HepG2 (cell line): ENCODE results near the gene GATC. TPM values are rescaled to one million over a fixed set of nuclear protein-coding genes. Genes with fewer than 3 reads are reported as not detected.

Experiments
- BCL6 ChIP-seq: IDR thresholded peaks from 2 replicates; pipeline ENCODE4 v1.6.1; 2016; ENCODE audit warnings: missing genetic modification reagents, missing compliant biosample characterization
- BORCS8-MEF2B ChIP-seq: sonication (generic); formaldehyde crosslinking; IDR thresholded peaks from 2 replicates; pipeline ENCODE4 v1.8.0; 2022; ENCODE audit warnings: mild to moderate bottlenecking, missing genetic modification reagents
- CENPT ChIP-seq: sonication (generic); formaldehyde crosslinking; IDR thresholded peaks from 2 replicates; pipeline ENCODE4 v1.8.0; 2022; ENCODE audit warnings: low read depth, mild to moderate bottlenecking, moderate library complexity, missing genetic modification reagents
- HNF4G ChIP-seq, 2 experiments: sonication (generic) in 1 of 2; formaldehyde crosslinking in 1 of 2; IDR thresholded peaks; 2 replicates each; pipeline versions ENCODE4 v1.4.0 to v1.6.1; 2011 to 2020; ENCODE audit warnings: borderline replicate concordance in 2 of 2, low read depth in 2 of 2, mild to moderate bottlenecking in 2 of 2, low read length in 1 of 2, missing genetic modification reagents in 1 of 2, moderate library complexity in 1 of 2
- HNRNPL ChIP-seq: fragments of 200-400 bp; formaldehyde crosslinking; IDR thresholded peaks from 2 replicates; pipeline ENCODE4 v1.6.1; 2017; ENCODE audit warnings: mild to moderate bottlenecking, low read depth, low read length
- KDM4B ChIP-seq: sonication (generic); formaldehyde crosslinking; IDR thresholded peaks from 2 replicates; pipeline ENCODE4 v1.4.0; 2020; ENCODE audit warnings: missing genetic modification reagents
- KLF13 ChIP-seq: sonication (generic); formaldehyde crosslinking; IDR thresholded peaks from 2 replicates; pipeline ENCODE4 v1.4.0; 2020; ENCODE audit warnings: mild to moderate bottlenecking, missing genetic modification reagents
- MEF2D ChIP-seq: sonication (generic); formaldehyde crosslinking; IDR thresholded peaks from 2 replicates; pipeline ENCODE4 v1.5.1; 2020; ENCODE audit warnings: mild to moderate bottlenecking, missing genetic modification reagents
- PAX8 ChIP-seq: sonication (generic); formaldehyde crosslinking; IDR thresholded peaks from 2 replicates; pipeline ENCODE4 v1.8.0; 2022; ENCODE audit warnings: mild to moderate bottlenecking, missing genetic modification reagents, borderline replicate concordance
- PCBP2 ChIP-seq: fragments of 200-400 bp; formaldehyde crosslinking; optimal IDR thresholded peaks from 2 replicates; pipeline ENCODE3; 2018; ENCODE audit warnings: low read length, low read depth; ENCODE audit not compliant: poor library complexity, severe bottlenecking
- RXRB ChIP-seq: IDR thresholded peaks from 2 replicates; pipeline ENCODE4 v1.6.1; 2016; ENCODE audit warnings: borderline replicate concordance, missing genetic modification reagents, missing compliant biosample characterization
- SIN3A ChIP-seq: IDR thresholded peaks from 2 replicates; pipeline ENCODE4 v1.6.1; 2011; ENCODE audit warnings: low read depth, mild to moderate bottlenecking, control low read depth, low read length, borderline replicate concordance
- SNRNP70 ChIP-seq: fragments of 200-400 bp; formaldehyde crosslinking; IDR thresholded peaks from 2 replicates; pipeline ENCODE4 v1.6.1; 2017; ENCODE audit warnings: mild to moderate bottlenecking, low read depth, low read length, moderate library complexity
- SOX6 ChIP-seq, 2 experiments: fragments of 450-650 bp in 1 of 2; sonication (generic) in 1 of 2; formaldehyde crosslinking in 1 of 2; IDR thresholded peaks; 2 replicates each; pipeline versions ENCODE4 v1.4.0 to v1.6.1; 2017 to 2020; ENCODE audit warnings: antibody characterized with exemption in 1 of 2, mild to moderate bottlenecking in 1 of 2, missing genetic modification reagents in 1 of 2
- SPEN ChIP-seq: sonication (generic); formaldehyde crosslinking; IDR thresholded peaks from 2 replicates; pipeline ENCODE4 v1.5.1; 2020; ENCODE audit warnings: low read depth, mild to moderate bottlenecking, missing genetic modification reagents
- TGIF2 ChIP-seq: IDR thresholded peaks from 2 replicates; pipeline ENCODE4 v1.6.1; 2016; ENCODE audit warnings: control low read depth, missing compliant biosample characterization
- ZBTB7A ChIP-seq: sonication (generic); formaldehyde crosslinking; IDR thresholded peaks from 2 replicates; pipeline ENCODE4 v1.8.0; 2022; ENCODE audit warnings: mild to moderate bottlenecking, missing genetic modification reagents
- ZNF101 ChIP-seq: sonication (generic); formaldehyde crosslinking; IDR thresholded peaks from 2 replicates; pipeline ENCODE4 v1.4.0; 2020; ENCODE audit warnings: mild to moderate bottlenecking, low read depth, missing genetic modification reagents, borderline replicate concordance
- ZNF264 ChIP-seq: sonication (generic); formaldehyde crosslinking; IDR thresholded peaks from 2 replicates; pipeline ENCODE4 v1.4.0; 2020; ENCODE audit warnings: missing genetic modification reagents
- ZNF274 ChIP-seq: sonication (generic); formaldehyde crosslinking; IDR thresholded peaks from 2 replicates; pipeline ENCODE4 v1.5.1; 2020; ENCODE audit warnings: mild to moderate bottlenecking, missing genetic modification reagents
- ZNF343 ChIP-seq: sonication (generic); formaldehyde crosslinking; IDR thresholded peaks from 2 replicates; pipeline ENCODE4 v1.4.0; 2020; ENCODE audit warnings: mild to moderate bottlenecking, missing genetic modification reagents
- ZNF501 ChIP-seq: sonication (generic); formaldehyde crosslinking; IDR thresholded peaks from 2 replicates; pipeline ENCODE4 v1.5.1; 2020; ENCODE audit warnings: mild to moderate bottlenecking, moderate library complexity, missing genetic modification reagents
- ZNF674 ChIP-seq: sonication (generic); formaldehyde crosslinking; IDR thresholded peaks from 2 replicates; pipeline ENCODE4 v1.5.0; 2020; ENCODE audit warnings: low read depth, mild to moderate bottlenecking, missing genetic modification reagents
- ZSCAN12 ChIP-seq: sonication (generic); formaldehyde crosslinking; IDR thresholded peaks from 2 replicates; pipeline ENCODE4 v1.9.0; 2021; ENCODE audit warnings: mild to moderate bottlenecking, missing genetic modification reagents
- polyA plus RNA-seq, 8 experiments: library from polyadenylated mRNA; depleted of rRNA in 3 of 8; stranded (reverse) in 7 of 8; unstranded in 1 of 8; fragments of >200 nt; fragmentation: Illumina TruSeq in 4 of 8; extraction: Trizol in 4 of 8; gene quantifications; 2 replicates each; pipeline versions ENCODE4 v1.2.1 to v1.2.3, GENCODE V29; 2011 to 2016; ENCODE audit warnings: low read depth in 4 of 8, missing spikeins in 1 of 8, mixed read lengths in 1 of 8; ENCODE audit not compliant: insufficient read depth in 1 of 8
- total RNA-seq, 5 experiments: library from RNA; depleted of rRNA; stranded (reverse); fragments of >200 nt; fragmentation: Illumina TruSeq; extraction: Trizol; gene quantifications; 2 replicates each; pipeline ENCODE4 v1.2.3, GENCODE V29; 2016; ENCODE audit warnings: low read depth in 1 of 5
- TF ChIP-seq, protein P1 (sequence below): sonication (generic); formaldehyde crosslinking; IDR thresholded peaks from 2 replicates; pipeline ENCODE4 v1.4.0; 2020; ENCODE audit warnings: missing genetic modification reagents
- TF ChIP-seq, protein P2 (sequence below): IDR thresholded peaks from 2 replicates; pipeline ENCODE4 v1.6.1; 2016; ENCODE audit warnings: missing biosample characterization, missing genetic modification reagents, low read depth

GATC gene
- total and polyA plus RNA-seq, 2 of the 13 experiments (the other 11 are each of a cell fraction or from before 2014, with no cell fraction given) = 17.7 to 29.7 TPM

DNA sequence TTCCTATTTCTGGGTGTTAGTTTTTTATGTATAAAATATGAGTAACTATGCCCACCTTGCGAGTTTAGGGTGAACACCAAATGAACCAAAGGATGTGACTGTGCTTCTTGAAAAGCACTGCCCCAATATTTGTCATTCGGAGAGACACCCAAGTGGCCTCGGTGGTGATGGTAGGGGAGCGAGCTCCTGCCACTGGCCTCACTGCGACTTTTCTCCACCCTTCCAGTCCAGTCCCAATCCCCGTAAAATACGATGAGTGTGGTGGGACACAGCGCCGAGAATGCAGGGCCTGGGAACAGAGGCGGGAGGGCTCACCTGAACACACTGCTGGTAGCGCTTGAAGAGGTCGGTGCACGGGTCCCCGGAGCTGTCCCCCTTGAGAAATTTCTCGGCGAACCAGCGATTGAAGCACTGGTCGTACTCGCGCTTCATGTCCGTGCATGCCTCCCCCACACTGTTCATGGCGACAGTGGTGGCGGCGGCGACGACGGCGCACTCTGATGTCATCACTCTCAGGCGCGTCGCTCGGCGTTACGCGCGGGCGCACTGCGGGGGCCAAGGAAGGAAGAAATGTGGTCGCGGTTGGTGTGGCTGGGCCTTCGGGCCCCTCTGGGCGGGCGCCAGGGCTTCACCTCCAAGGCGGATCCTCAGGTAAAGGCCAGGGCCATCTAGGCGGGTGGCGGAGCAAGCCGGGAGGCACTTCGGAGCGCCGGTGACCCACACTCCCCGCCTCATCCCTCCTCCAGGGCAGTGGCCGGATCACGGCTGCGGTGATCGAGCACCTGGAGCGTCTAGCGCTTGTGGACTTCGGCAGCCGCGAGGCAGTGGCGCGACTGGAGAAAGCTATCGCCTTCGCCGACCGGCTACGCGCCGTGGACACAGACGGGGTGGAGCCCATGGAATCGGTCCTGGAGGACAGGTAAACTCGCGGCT lies at the start of gene GATC, which contains the start of gene TRIAP1 (continued):
- TF ChIP-seq BCL6 (CRISPR knock-in tag) = peak; percentile 50
- peak; percentile 98 for TF ChIP-seq SPEN (CRISPR knock-in tag)
- no peak for TF ChIP-seq HNF4G (IDR thresholded peaks at IDR 0.05; ENCODE audit: borderline replicate concordance, low read depth, low read length)
- TF ChIP-seq HNF4G (CRISPR knock-in tag; IDR thresholded peaks at IDR 0.05; ENCODE audit: borderline replicate concordance, low read depth) = peak; percentile 47; the same call in 1 of the 2 replicates
- peak; percentile 80; the same call in 1 of the 2 replicates for TF ChIP-seq BORCS8-MEF2B
- TF ChIP-seq PCBP2 = no peak
- TF ChIP-seq ZNF343 (CRISPR knock-in tag) = peak; percentile 88; the same call in 1 of the 2 replicates
- TF ChIP-seq RXRB = peak; percentile 84
- TF ChIP-seq, protein P1, sequence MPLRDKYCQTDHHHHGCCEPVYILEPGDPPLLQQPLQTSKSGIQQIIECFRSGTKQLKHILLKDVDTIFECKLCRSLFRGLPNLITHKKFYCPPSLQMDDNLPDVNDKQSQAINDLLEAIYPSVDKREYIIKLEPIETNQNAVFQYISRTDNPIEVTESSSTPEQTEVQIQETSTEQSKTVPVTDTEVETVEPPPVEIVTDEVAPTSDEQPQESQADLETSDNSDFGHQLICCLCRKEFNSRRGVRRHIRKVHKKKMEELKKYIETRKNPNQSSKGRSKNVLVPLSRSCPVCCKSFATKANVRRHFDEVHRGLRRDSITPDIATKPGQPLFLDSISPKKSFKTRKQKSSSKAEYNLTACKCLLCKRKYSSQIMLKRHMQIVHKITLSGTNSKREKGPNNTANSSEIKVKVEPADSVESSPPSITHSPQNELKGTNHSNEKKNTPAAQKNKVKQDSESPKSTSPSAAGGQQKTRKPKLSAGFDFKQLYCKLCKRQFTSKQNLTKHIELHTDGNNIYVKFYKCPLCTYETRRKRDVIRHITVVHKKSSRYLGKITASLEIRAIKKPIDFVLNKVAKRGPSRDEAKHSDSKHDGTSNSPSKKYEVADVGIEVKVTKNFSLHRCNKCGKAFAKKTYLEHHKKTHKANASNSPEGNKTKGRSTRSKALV (CRISPR knock-in tag) = peak; percentile 45; the same call in 1 of the 2 replicates
- peak; percentile 72; the same call in 1 of the 2 replicates for TF ChIP-seq ZBTB7A (CRISPR knock-in tag)
- TF ChIP-seq ZNF101 = no peak
- peak; percentile 81 for TF ChIP-seq ZNF501 (CRISPR knock-in tag)
- peak; percentile 55 for TF ChIP-seq MEF2D (CRISPR knock-in tag)
- TF ChIP-seq CENPT (CRISPR knock-in tag) = no peak
- TF ChIP-seq SNRNP70 = no peak
- peak; percentile 88; the same call in 1 of the 2 replicates for TF ChIP-seq PAX8 (CRISPR knock-in tag)
- TF ChIP-seq, protein P2, sequence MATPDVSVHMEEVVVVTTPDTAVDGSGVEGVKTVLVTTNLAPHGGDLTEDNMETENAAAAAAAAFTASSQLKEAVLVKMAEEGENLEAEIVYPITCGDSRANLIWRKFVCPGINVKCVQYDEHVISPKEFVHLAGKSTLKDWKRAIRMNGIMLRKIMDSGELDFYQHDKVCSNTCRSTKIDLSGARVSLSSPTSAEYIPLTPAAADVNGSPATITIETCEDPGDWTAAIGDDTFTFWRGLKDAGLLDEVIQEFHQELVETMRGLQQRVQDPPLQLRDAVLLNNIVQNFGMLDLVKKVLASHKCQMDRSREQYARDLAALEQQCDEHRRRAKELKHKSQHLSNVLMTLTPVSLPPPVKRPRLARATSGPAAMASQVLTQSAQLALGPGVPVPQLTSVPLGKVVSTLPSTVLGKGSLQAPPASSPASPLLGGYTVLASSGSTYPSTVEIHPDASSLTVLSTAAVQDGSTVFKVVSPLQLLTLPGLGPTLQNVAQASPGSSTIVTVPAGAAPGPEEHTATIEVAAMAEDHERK = peak; percentile 87
- peak; percentile 22; the same call in 1 of the 2 replicates for TF ChIP-seq TGIF2 (CRISPR knock-in tag)
- TF ChIP-seq ZNF674 (CRISPR knock-in tag) = peak; percentile 84; the same call in 1 of the 2 replicates
- TF ChIP-seq KDM4B (CRISPR knock-in tag) = peak; percentile 93
- peak; percentile 11; the same call in 1 of the 2 replicates for TF ChIP-seq HNRNPL
- peak; percentile 84; the same call in 1 of the 2 replicates for TF ChIP-seq ZNF274 (CRISPR knock-in tag)
- TF ChIP-seq ZSCAN12 (CRISPR knock-in tag) = no peak
- TF ChIP-seq KLF13 (CRISPR knock-in tag) = no peak; the same call in 1 of the 2 replicates
- TF ChIP-seq ZNF264 (CRISPR knock-in tag) = 0 out of 2 replicates have a peak, but pooled peaks have one; percentile 49
- peak; percentile 76; the same call in 1 of the 2 replicates for TF ChIP-seq SIN3A
- TF ChIP-seq SOX6 (IDR thresholded peaks at IDR 0.05) = no peak
- peak; percentile 76 for TF ChIP-seq SOX6 (CRISPR knock-in tag; IDR thresholded peaks at IDR 0.05)
